ENCODE measurements around the gene KDM4B.

- TF ChIP-seq CTCF (IDR thresholded peaks at IDR 0.05) (no peak), POLR2A (IDR thresholded peaks at IDR 0.05) (no peak)
Observed at GRCh38 chr19:5141850-5142724, 173.2 kb downstream of the KDM4B start.
